Neuronal stem cell (in vitro differentiated cells): ENCODE measurements around the gene SNX30.

ENCODE experiments used
- DNase-seq: peaks from one replicate; pipeline ENCODE4 v3.0.0-alpha.2; 2013; ENCODE audit warnings: low spot score
- H2AFZ ChIP-seq: one replicate; pipeline ENCODE4 v1.6.1; 2013; ENCODE audit warnings: mild to moderate bottlenecking, low read length, inconsistent platforms
- H2AK5ac ChIP-seq: 2 replicates; pipeline ENCODE4 v1.6.1; 2013; ENCODE audit warnings: low read depth, mild to moderate bottlenecking, inconsistent platforms, low read length, moderate library complexity, mixed read lengths
- H2BK120ac ChIP-seq: 2 replicates; pipeline ENCODE4 v1.6.1; 2013; ENCODE audit warnings: low read depth, mild to moderate bottlenecking, inconsistent platforms, low read length, moderate library complexity, mixed read lengths
- H2BK12ac ChIP-seq: one replicate; pipeline ENCODE4 v1.6.1; 2013; ENCODE audit warnings: low read length, inconsistent platforms
- H2BK15ac ChIP-seq: 2 replicates; pipeline ENCODE4 v1.6.1; 2013; ENCODE audit warnings: mild to moderate bottlenecking, low read length, inconsistent platforms, mixed read lengths
- H2BK5ac ChIP-seq: one replicate; pipeline ENCODE4 v1.6.1; 2013; ENCODE audit warnings: inconsistent platforms, mild to moderate bottlenecking, low read length, moderate library complexity
- H3K14ac ChIP-seq: one replicate; pipeline ENCODE4 v1.6.1; 2013; ENCODE audit warnings: low read length, inconsistent platforms
- H3K18ac ChIP-seq: 2 replicates; pipeline ENCODE4 v1.6.1; 2013; ENCODE audit warnings: low read length, inconsistent platforms
- H3K23ac ChIP-seq: 2 replicates; pipeline ENCODE4 v1.6.1; 2013; ENCODE audit warnings: low read depth, mild to moderate bottlenecking, mixed read lengths, low read length, inconsistent platforms; ENCODE audit not compliant: poor library complexity
- H3K27ac ChIP-seq: replicated peaks from 3 replicates; pipeline ENCODE4 v1.5.1; 2013; ENCODE audit warnings: low read length, inconsistent platforms
- H3K27me3 ChIP-seq, 3 experiments: 2 replicates each; pipeline ENCODE4 v1.6.1; 2013; ENCODE audit warnings: low read length in 3 of 3, mild to moderate bottlenecking in 2 of 3, inconsistent platforms in 1 of 3, low read depth in 1 of 3, mixed read lengths in 1 of 3, moderate library complexity in 1 of 3; ENCODE audit not compliant: control insufficient read depth in 3 of 3, insufficient read depth in 3 of 3
- H3K36me3 ChIP-seq, 2 donors: replicated peaks in 1 of 2; 2 replicates each; pipeline ENCODE4 v1.6.1; 2013; ENCODE audit warnings: low read length in 2 of 2; ENCODE audit not compliant: control insufficient read depth in 2 of 2, insufficient read depth in 2 of 2
- H3K4ac ChIP-seq: 2 replicates; pipeline ENCODE4 v1.6.1; 2013; ENCODE audit warnings: inconsistent platforms, mild to moderate bottlenecking, low read length, moderate library complexity
- H3K4me1 ChIP-seq, 2 donors: 1 replicate in 1 of 2; 2 replicates in 1 of 2; pipeline ENCODE4 v1.6.1; 2013; ENCODE audit warnings: low read length in 2 of 2, low read depth in 1 of 2; ENCODE audit not compliant: control insufficient read depth in 2 of 2, insufficient read depth in 1 of 2
- H3K4me2 ChIP-seq: one replicate; pipeline ENCODE4 v1.6.1; 2013; ENCODE audit warnings: mild to moderate bottlenecking, low read length, inconsistent platforms; ENCODE audit not compliant: insufficient read depth, poor library complexity, severe bottlenecking
- H3K4me3 ChIP-seq, 2 donors: 2 replicates each; pipeline ENCODE4 v1.5.1; 2013; ENCODE audit warnings: low read length in 2 of 2, mild to moderate bottlenecking in 2 of 2, inconsistent platforms in 1 of 2, moderate library complexity in 1 of 2
- H3K79me1 ChIP-seq: one replicate; pipeline ENCODE4 v1.6.1; 2013; ENCODE audit warnings: low read depth, mild to moderate bottlenecking, inconsistent platforms, low read length, moderate library complexity
- H3K9ac ChIP-seq: one replicate; pipeline ENCODE4 v1.6.1; 2013; ENCODE audit warnings: mild to moderate bottlenecking, low read depth, low read length, inconsistent platforms; ENCODE audit not compliant: poor library complexity
- H3K9me3 ChIP-seq, 2 donors: replicated peaks in 1 of 2; 2 replicates each; pipeline versions ENCODE3 to v1.6.1; 2013; ENCODE audit warnings: low read length in 2 of 2, mild to moderate bottlenecking in 2 of 2, inconsistent platforms in 1 of 2, low read depth in 1 of 2, mixed read lengths in 1 of 2, moderate library complexity in 1 of 2; ENCODE audit not compliant: control insufficient read depth in 2 of 2, insufficient read depth in 1 of 2
- H4K8ac ChIP-seq: one replicate; pipeline ENCODE4 v1.6.1; 2013; ENCODE audit warnings: low read depth, mild to moderate bottlenecking, inconsistent platforms, low read length, moderate library complexity
- H4K91ac ChIP-seq: one replicate; pipeline ENCODE4 v1.6.1; 2013; ENCODE audit warnings: low read length, low read depth, mild to moderate bottlenecking, inconsistent platforms; ENCODE audit not compliant: poor library complexity
- WGBS, 2 donors: extraction: QIAGEN DNeasy Blood & Tissue Kit; methylation state at CpG; one replicate each; pipeline ENCODE4 v1.1.7; 2013; ENCODE audit warnings: missing lambda C conversion rate in 2 of 2, mixed read lengths in 1 of 2; ENCODE audit not compliant: insufficient read length in 2 of 2, insufficient replicate concordance in 1 of 2; ENCODE audit errors: extremely low coverage in 2 of 2; 5-methylcytosine and 5-hydroxymethylcytosine counted together

The SNX30 gene

DNA sequence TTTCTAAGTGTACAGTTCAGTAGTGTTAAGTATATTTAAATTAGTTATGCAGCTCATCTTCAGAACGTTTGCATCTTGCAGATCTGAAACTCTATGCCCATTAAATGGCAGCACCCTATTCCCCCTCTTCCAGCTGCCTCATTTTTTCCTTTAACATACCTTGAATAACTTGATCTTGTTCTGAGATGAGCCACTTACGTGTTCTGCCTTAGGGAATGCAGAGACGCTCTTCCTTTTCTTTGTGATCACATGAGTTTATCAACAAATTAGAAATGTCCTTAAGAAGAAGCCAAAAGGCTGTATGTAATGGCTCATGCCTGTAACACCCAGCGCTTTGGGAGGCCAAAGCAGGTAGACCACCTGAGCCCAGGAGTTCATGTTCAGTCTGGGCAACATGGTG lies 82.5 kb downstream of the SNX30 start:
- Histone ChIP-seq H2AFZ (no peak overlapping the region), H3K4me2 (no peak overlapping the region), H3K79me1 (no peaks in the 10 kb centered on the region), H3K4me3 (no peak overlapping the region), H3K27me3 (no peaks in the 10 kb centered on the region), H3K14ac (no peak overlapping the region), H3K9ac (no peak overlapping the region), H3K36me3 (peaks cover 0 to 27% of the 10 kb centered on the region in 2 donors), H2AK5ac (no peak overlapping the region), H3K9me3 (peaks cover 0 to under 1% of the 10 kb centered on the region in 2 donors), H2BK12ac (no peak overlapping the region), H4K91ac (no peak overlapping the region), H3K23ac (no peak overlapping the region), H2BK120ac (no peak overlapping the region), H4K8ac (no peak overlapping the region), H2BK15ac (no peak overlapping the region), H2BK5ac (no peak overlapping the region), H3K18ac (no peak overlapping the region), H3K4me1 (peaks cover 7 to 8% of the 10 kb centered on the region in 2 donors), H3K4ac (no peak overlapping the region), H3K27ac (no peak overlapping the region)
- no CpG with 5 or more reads among the region's 4 CpGs for WGBS, 2 donors
- no peak for DNase-seq

DNA sequence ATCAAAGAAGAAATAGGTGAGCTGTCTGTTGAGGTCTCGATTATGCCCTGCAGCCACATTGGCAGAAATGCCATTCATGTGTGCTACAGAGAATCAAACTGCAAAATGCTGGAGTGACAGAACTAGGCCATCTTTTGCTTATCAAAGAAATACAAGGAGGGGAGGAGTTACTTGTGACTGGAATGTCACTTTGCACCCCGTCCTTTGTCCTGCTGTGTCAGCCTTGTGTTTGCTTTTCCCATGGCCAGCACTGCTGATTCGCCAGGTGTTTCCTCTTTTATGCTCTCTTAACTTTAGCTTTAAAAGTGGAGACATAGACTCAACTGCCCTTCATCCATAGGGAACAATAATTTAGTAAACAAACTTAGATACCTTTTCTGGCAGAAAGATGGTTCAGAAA lies 85.8 kb downstream of the SNX30 start:
- Histone ChIP-seq H4K91ac (no peak overlapping the region), H2BK120ac (no peak overlapping the region), H3K18ac (no peak overlapping the region), H3K27ac (no peak overlapping the region), H2AFZ (no peak overlapping the region), H3K4me1 (peaks cover 7 to 8% of the 10 kb centered on the region in 2 donors), H3K27me3 (no peaks in the 10 kb centered on the region), H3K14ac (no peak overlapping the region), H4K8ac (no peak overlapping the region), H3K36me3 (peaks cover 2 to 47% of the 10 kb centered on the region in 2 donors), H3K4me3 (no peak overlapping the region), H2BK15ac (no peak overlapping the region), H2BK5ac (no peak overlapping the region), H3K4ac (no peak overlapping the region), H3K79me1 (no peaks in the 10 kb centered on the region), H2AK5ac (no peak overlapping the region), H3K9me3 (peaks cover 0 to 11% of the 10 kb centered on the region in 2 donors), H3K23ac (no peak overlapping the region), H3K4me2 (no peak overlapping the region), H3K9ac (no peak overlapping the region), H2BK12ac (no peak overlapping the region)
- no CpG with 5 or more reads among the region's 3 CpGs for WGBS, 2 donors
- no peak for DNase-seq

DNA sequence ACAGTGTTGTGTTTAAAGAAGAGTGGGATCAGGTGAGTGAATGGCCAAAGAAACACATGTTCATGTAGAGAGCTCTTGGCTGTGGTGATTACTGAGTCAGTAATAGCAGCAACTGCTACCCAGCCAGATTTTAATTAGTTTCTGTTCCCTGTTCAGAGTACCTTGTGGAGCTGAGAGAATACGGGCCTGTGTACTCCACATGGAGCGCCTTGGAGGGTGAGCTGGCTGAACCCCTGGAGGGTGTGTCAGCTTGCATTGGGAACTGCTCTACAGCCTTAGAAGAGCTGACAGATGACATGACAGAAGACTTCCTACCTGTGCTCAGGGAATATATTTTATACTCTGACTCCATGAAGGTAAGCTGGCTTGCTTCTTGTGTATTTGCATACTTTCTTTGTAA lies 87.8 kb downstream of the SNX30 start:
- H3K9me3 ChIP-seq, result peaks cover 0 to 11% of the 10 kb centered on the region in 2 donors
- no peak overlapping the region for H3K4ac ChIP-seq
- no peak overlapping the region for H2AFZ ChIP-seq
- H2AK5ac ChIP-seq, result no peak overlapping the region
- no peak overlapping the region for H3K4me2 ChIP-seq
- H4K8ac ChIP-seq, result no peak overlapping the region
- no peak overlapping the region for H2BK12ac ChIP-seq
- DNase-seq, result no peak
- peaks cover 7 to 8% of the 10 kb centered on the region in 2 donors for H3K4me1 ChIP-seq
- no peak overlapping the region for H4K91ac ChIP-seq
- H2BK5ac ChIP-seq, result no peak overlapping the region
- H3K14ac ChIP-seq, result no peak overlapping the region
- no peak overlapping the region for H3K9ac ChIP-seq
- no CpG with 5 or more reads among the region's 2 CpGs for WGBS, 2 donors
- H2BK15ac ChIP-seq, result no peak overlapping the region
- H3K4me3 ChIP-seq, result no peak overlapping the region
- H3K27ac ChIP-seq, result no peak overlapping the region
- H3K79me1 ChIP-seq, result no peaks in the 10 kb centered on the region
- peaks cover 2 to 40% of the 10 kb centered on the region in 2 donors for H3K36me3 ChIP-seq
- H3K23ac ChIP-seq, result no peak overlapping the region
- no peak overlapping the region for H2BK120ac ChIP-seq
- H3K18ac ChIP-seq, result no peak overlapping the region
- no peaks in the 10 kb centered on the region for H3K27me3 ChIP-seq

DNA sequence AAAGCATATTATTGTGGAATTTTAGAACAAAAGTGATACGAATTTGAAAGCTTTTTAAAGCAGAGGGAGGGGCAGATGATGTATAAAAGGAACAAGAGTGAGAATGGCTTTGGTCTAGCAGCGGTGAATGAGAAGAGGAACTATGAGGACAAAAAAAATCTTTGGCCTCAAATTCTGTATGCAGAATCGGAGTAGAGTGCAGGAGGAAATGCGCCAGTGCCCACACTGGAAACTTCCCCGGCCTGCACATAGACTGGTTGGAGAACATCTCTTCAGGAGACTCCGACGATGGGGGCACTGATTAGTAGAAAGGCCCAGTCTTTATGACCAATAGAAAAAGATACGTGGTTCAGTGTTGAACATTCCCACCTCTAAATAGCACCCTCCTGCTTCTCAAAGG lies 88.8 kb downstream of the SNX30 start:
- peaks cover 7 to 8% of the 10 kb centered on the region in 2 donors for H3K4me1 ChIP-seq
- no peak overlapping the region for H3K18ac ChIP-seq
- H3K79me1 ChIP-seq, result no peaks in the 10 kb centered on the region
- H3K14ac ChIP-seq, result no peak overlapping the region
- H3K4me2 ChIP-seq, result no peak overlapping the region
- H2AFZ ChIP-seq, result no peak overlapping the region
- H3K9me3 ChIP-seq, result peaks cover 0 to 11% of the 10 kb centered on the region in 2 donors
- H2BK5ac ChIP-seq, result no peak overlapping the region
- H3K36me3 ChIP-seq, result peaks cover 2 to 40% of the 10 kb centered on the region in 2 donors
- no peak overlapping the region for H3K9ac ChIP-seq
- no peak overlapping the region for H2BK120ac ChIP-seq
- H2BK15ac ChIP-seq, result no peak overlapping the region
- H3K23ac ChIP-seq, result no peak overlapping the region
- no peak overlapping the region for H3K27ac ChIP-seq
- H3K27me3 ChIP-seq, result no peaks in the 10 kb centered on the region
- WGBS, 2 donors, result no CpG with 5 or more reads among the region's 8 CpGs
- no peak for DNase-seq
- no peak overlapping the region for H3K4ac ChIP-seq
- H2AK5ac ChIP-seq, result no peak overlapping the region
- no peak overlapping the region for H2BK12ac ChIP-seq
- H4K8ac ChIP-seq, result no peak overlapping the region
- no peak overlapping the region for H4K91ac ChIP-seq
- H3K4me3 ChIP-seq, result no peak overlapping the region
